HCT116 (cell line): ENCODE results near the gene DCUN1D2. TPM values are rescaled to one million over a fixed set of nuclear protein-coding genes. Genes with fewer than 3 reads are reported as not detected.

Experiments
- ATAC-seq: fragments of 200-7000 bp; cut with Tn5 transposase; 2 replicates; pipeline ENCODE4 v1.9.1; 2020; ENCODE audit warnings: mild to moderate bottlenecking, moderate library complexity
- BruUV-seq: library from RNA; stranded (reverse); fragments of 400-500 nt; replicated peaks from 2 replicates; lab custom pipeline; 2021; lab: Mats Ljungman, UMichigan
- CTCF ChIA-PET: fragments of 300-600 bp; sonication (Branson Sonifier 250); formaldehyde crosslinking; loops from one replicate; lab custom pipeline; 2021; ENCODE audit warnings: antibody characterized with exemption; lab: Charles Lee
- POLR2A ChIA-PET: fragments of 300-600, 350-600 bp; sonication (Branson Sonifier 250); formaldehyde crosslinking; loops from one replicate; lab custom pipeline; 2021; ENCODE audit warnings: antibody characterized with exemption; lab: Charles Lee
- RAD21 ChIA-PET, 2 experiments: fragments of 300-600 bp; sonication (Branson Sonifier 250); formaldehyde crosslinking; loops; one replicate each; lab custom pipeline; 2023; ENCODE audit warnings: low total read pairs in 2 of 2; ENCODE audit not compliant: uncharacterized antibody in 2 of 2, unreplicated experiment in 2 of 2, low non-redundant PET in 1 of 2; lab: Charles Lee
- DNase-seq: peaks from one replicate; pipeline ENCODE4 v3.0.0-alpha.2; 2010; ENCODE audit warnings: low read depth, low spot score
- H2AFZ ChIP-seq: fragments of 200-600 bp; shearing (Covaris generic), sonication (generic); 2 replicates; pipeline ENCODE4 v1.6.1; 2017; ENCODE audit warnings: low read depth, mixed run types, mixed read lengths, antibody characterized with exemption, low read length; ENCODE audit not compliant: poor library complexity, severe bottlenecking
- H3K27ac ChIP-seq: 2 replicates; pipeline ENCODE4 v1.5.1; 2012; ENCODE audit warnings: low read depth, low read length
- H3K27me3 ChIP-seq: fragments of 200-600 bp; sonication (generic); 2 replicates; pipeline ENCODE4 v1.6.1; 2016; ENCODE audit warnings: mixed run types, low read length, mixed read lengths; ENCODE audit not compliant: insufficient read depth
- H3K36me3 ChIP-seq, 2 experiments: fragments of 200-500 bp in 1 of 2; fragments of 200-600 bp in 1 of 2; sonication (Bioruptor generic) in 1 of 2; sonication (generic) in 1 of 2; 2 replicates each; pipeline versions ENCODE4 v1.5.1 to v1.6.1; 2014 to 2016; ENCODE audit warnings: low read length in 2 of 2, inconsistent platforms in 1 of 2, mixed read lengths in 1 of 2, mixed run types in 1 of 2; ENCODE audit not compliant: insufficient read depth in 2 of 2, control insufficient read depth in 1 of 2
- H3K4me1 ChIP-seq, 2 experiments: fragments of 200-600 bp in 1 of 2; sonication (generic) in 1 of 2; 2 replicates each; pipeline versions ENCODE4 v1.5.1 to v1.6.1; 2012 to 2017; ENCODE audit warnings: low read length in 2 of 2, inconsistent platforms in 1 of 2, mild to moderate bottlenecking in 1 of 2, mixed read lengths in 1 of 2, mixed run types in 1 of 2, moderate library complexity in 1 of 2; ENCODE audit not compliant: insufficient read depth in 2 of 2, control insufficient read depth in 1 of 2
- H3K4me2 ChIP-seq: fragments of 200-600 bp; sonication (generic); 2 replicates; pipeline ENCODE4 v1.6.1; 2017; ENCODE audit warnings: mixed run types, low read length, mixed read lengths
- H3K4me3 ChIP-seq, 2 experiments: fragments of 200-600 bp in 1 of 2; sonication (generic) in 1 of 2; replicated peaks in 1 of 2; 2 replicates each; pipeline ENCODE4 v1.5.1; 2011 to 2016; ENCODE audit warnings: low read length in 2 of 2, control low read depth in 1 of 2, low read depth in 1 of 2, mild to moderate bottlenecking in 1 of 2, mixed read lengths in 1 of 2, mixed run types in 1 of 2
- H3K79me2 ChIP-seq: fragments of 200-600 bp; sonication (generic); 2 replicates; pipeline ENCODE4 v1.6.1; 2017; ENCODE audit warnings: mild to moderate bottlenecking, mixed run types, low read length, moderate library complexity, mixed read lengths; ENCODE audit not compliant: insufficient read depth
- H3K9ac ChIP-seq: fragments of 200-600 bp; sonication (generic); 2 replicates; pipeline ENCODE4 v1.6.1; 2016; ENCODE audit warnings: low read length, mixed read lengths
- H3K9me2 ChIP-seq: fragments of 200-600 bp; sonication (generic), shearing (Covaris generic); 2 replicates; pipeline ENCODE4 v1.6.1; 2017; ENCODE audit warnings: mixed run types, mild to moderate bottlenecking, moderate library complexity; ENCODE audit not compliant: insufficient read depth
- H3K9me3 ChIP-seq, 2 experiments: fragments of 200-500 bp in 1 of 2; fragments of 200-600 bp in 1 of 2; sonication (Bioruptor generic) in 1 of 2; sonication (generic) in 1 of 2; 2 replicates each; pipeline ENCODE4 v1.6.1; 2014 to 2017; ENCODE audit warnings: low read length in 2 of 2, mixed read lengths in 2 of 2, inconsistent platforms in 1 of 2, low read depth in 1 of 2, mild to moderate bottlenecking in 1 of 2, mixed run types in 1 of 2, moderate library complexity in 1 of 2; ENCODE audit not compliant: control insufficient read depth in 1 of 2, insufficient read depth in 1 of 2
- H4K20me1 ChIP-seq: fragments of 200-600 bp; sonication (generic), shearing (Covaris generic); 2 replicates; pipeline ENCODE4 v1.6.1; 2017; ENCODE audit warnings: mixed run types, mild to moderate bottlenecking, moderate library complexity; ENCODE audit not compliant: insufficient read depth
- EGR1 ChIP-seq: IDR thresholded peaks from 2 replicates; pipeline ENCODE4 v1.6.1; 2012; ENCODE audit warnings: low read depth
- ELF1 ChIP-seq: IDR thresholded peaks from 2 replicates; pipeline ENCODE4 v1.6.1; 2012; ENCODE audit warnings: low read depth, borderline replicate concordance
- EZH2phosphoT487 ChIP-seq: fragments of 200-600 bp; IDR thresholded peaks from 2 replicates; pipeline ENCODE4 v1.6.1; 2018; ENCODE audit warnings: antibody characterized with exemption, borderline replicate concordance
- FOSL1 ChIP-seq: IDR thresholded peaks from 2 replicates; pipeline ENCODE4 v1.6.1; 2012; ENCODE audit warnings: low read depth
- RAD21 ChIP-seq: IDR thresholded peaks from 2 replicates; pipeline ENCODE4 v1.6.1; 2012; ENCODE audit warnings: low read depth, mild to moderate bottlenecking
- TCF7L2 ChIP-seq: IDR thresholded peaks from 2 replicates; pipeline ENCODE4 v1.7.0; 2011; ENCODE audit warnings: borderline replicate concordance, inconsistent platforms; ENCODE audit not compliant: insufficient read depth, insufficient read length; ENCODE audit errors: extremely low read depth
- ZFX ChIP-seq: fragments of 450-650 bp; IDR thresholded peaks from 2 replicates; pipeline ENCODE4 v1.6.1; 2017
- ZNF274 ChIP-seq: fragments of 200-500 bp; sonication (Bioruptor generic); IDR thresholded peaks from 2 replicates; pipeline ENCODE4 v1.6.1; 2014; ENCODE audit warnings: mild to moderate bottlenecking, low read depth, low read length, inconsistent platforms
- intact Hi-C: fragments of 100-400 bp; cut with micrococcal nuclease; formaldehyde crosslinking; loops from 2 replicates; pipeline ENCODE4 v1.10.0; 2022
- total RNA-seq: library from RNA; stranded (reverse); gene quantifications from one replicate; pipeline ENCODE4 v1.2.1, GENCODE V29; 2021; ENCODE audit not compliant: unreplicated experiment
- TF ChIP-seq, protein P1 (sequence below): IDR thresholded peaks from 2 replicates; pipeline ENCODE4 v1.6.1; 2011; ENCODE audit warnings: mild to moderate bottlenecking, low read length, moderate library complexity; ENCODE audit not compliant: insufficient replicate concordance; ENCODE audit errors: extremely low read depth
- TF ChIP-seq, protein P2 (sequence below): IDR thresholded peaks from 2 replicates; pipeline ENCODE4 v1.6.1; 2012
- TF ChIP-seq, protein P3 (sequence below), 3 experiments: fragments of 200-600 bp in 1 of 3; sonication (generic) in 1 of 3; IDR thresholded peaks in 2 of 3; conservative IDR thresholded peaks in 1 of 3; 2 replicates each; pipeline ENCODE4 v1.5.1; 2012 to 2017; ENCODE audit warnings: low read depth in 2 of 3, low read length in 2 of 3, antibody characterized with exemption in 1 of 3, borderline replicate concordance in 1 of 3, control low read depth in 1 of 3, mild to moderate bottlenecking in 1 of 3, mixed read lengths in 1 of 3, mixed run types in 1 of 3, moderate library complexity in 1 of 3; ENCODE audit not compliant: insufficient read depth in 1 of 3

The DCUN1D2 gene
- total RNA-seq, 1 experiment from 2014 or later: 25.4 TPM

DNA sequence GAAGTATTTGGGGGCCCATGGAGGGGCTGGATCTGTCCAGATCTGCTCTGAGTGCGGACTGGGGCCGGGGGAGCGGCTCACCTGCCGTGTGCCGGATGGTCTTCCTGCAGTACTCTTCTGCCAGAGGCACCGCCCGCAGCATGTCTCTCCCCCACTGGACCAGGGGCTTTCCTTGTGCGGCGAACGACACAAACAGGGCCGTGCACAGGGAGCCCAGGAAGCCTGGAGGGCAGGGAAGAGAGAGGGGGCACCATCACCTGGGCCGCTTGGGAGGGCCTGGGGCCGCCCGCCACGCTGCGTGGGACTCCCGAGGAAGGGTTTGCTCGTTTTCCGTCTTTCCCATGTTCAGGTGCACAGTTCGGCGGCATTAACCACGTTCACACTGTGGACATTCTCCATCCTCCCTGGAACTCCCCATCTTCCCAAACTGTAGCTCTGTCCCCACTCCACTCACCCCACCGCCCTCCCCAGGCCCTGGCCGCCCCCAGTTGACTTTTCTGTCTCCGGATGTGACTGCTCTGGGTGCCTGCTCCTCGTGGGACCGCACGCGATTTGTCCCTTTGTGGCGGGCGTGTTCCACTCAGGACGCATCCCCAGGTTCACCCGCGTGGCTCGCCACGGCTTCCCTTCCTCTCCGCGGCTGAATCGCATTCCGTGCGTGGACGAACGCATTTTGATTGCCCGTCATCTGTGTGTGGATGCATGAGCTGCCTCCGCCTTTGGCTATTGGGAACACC, 61.5 kb downstream of the DCUN1D2 start:
- intact Hi-C loops: no loop called here
- ChIA-PET CTCF (no interaction called here), POLR2A (no interaction called here), RAD21 (no interaction called here)
- TF ChIP-seq ZNF274 (no peak), TCF7L2 (no peak), FOSL1 (no peak), EZH2phosphoT487 (no peak), ZFX (no peak), EGR1 (no peak), RAD21 (no peak), ELF1 (no peak)
- TF ChIP-seq, protein P1, sequence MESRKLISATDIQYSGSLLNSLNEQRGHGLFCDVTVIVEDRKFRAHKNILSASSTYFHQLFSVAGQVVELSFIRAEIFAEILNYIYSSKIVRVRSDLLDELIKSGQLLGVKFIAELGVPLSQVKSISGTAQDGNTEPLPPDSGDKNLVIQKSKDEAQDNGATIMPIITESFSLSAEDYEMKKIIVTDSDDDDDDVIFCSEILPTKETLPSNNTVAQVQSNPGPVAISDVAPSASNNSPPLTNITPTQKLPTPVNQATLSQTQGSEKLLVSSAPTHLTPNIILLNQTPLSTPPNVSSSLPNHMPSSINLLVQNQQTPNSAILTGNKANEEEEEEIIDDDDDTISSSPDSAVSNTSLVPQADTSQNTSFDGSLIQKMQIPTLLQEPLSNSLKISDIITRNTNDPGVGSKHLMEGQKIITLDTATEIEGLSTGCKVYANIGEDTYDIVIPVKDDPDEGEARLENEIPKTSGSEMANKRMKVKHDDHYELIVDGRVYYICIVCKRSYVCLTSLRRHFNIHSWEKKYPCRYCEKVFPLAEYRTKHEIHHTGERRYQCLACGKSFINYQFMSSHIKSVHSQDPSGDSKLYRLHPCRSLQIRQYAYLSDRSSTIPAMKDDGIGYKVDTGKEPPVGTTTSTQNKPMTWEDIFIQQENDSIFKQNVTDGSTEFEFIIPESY: no peak
- TF ChIP-seq, protein P2, sequence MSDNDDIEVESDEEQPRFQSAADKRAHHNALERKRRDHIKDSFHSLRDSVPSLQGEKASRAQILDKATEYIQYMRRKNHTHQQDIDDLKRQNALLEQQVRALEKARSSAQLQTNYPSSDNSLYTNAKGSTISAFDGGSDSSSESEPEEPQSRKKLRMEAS: no peak
- TF ChIP-seq, protein P3, sequence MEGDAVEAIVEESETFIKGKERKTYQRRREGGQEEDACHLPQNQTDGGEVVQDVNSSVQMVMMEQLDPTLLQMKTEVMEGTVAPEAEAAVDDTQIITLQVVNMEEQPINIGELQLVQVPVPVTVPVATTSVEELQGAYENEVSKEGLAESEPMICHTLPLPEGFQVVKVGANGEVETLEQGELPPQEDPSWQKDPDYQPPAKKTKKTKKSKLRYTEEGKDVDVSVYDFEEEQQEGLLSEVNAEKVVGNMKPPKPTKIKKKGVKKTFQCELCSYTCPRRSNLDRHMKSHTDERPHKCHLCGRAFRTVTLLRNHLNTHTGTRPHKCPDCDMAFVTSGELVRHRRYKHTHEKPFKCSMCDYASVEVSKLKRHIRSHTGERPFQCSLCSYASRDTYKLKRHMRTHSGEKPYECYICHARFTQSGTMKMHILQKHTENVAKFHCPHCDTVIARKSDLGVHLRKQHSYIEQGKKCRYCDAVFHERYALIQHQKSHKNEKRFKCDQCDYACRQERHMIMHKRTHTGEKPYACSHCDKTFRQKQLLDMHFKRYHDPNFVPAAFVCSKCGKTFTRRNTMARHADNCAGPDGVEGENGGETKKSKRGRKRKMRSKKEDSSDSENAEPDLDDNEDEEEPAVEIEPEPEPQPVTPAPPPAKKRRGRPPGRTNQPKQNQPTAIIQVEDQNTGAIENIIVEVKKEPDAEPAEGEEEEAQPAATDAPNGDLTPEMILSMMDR (IDR thresholded peaks at IDR 0.05 in 2 of 3, conservative IDR thresholded peaks at IDR 0.05 in 1 of 3; ENCODE audit: borderline replicate concordance in 1 of 3, insufficient read depth in 1 of 3, low read depth in 2 of 3, low read length in 2 of 3): no peak
- no peaks in the 10 kb centered on the region for H3K27me3 ChIP-seq
- no TSS peak for BruUV-seq
- H3K27ac ChIP-seq: no peak overlapping the region
- H4K20me1 ChIP-seq: no peaks in the 10 kb centered on the region
- DNase-seq: no peak
- no peak overlapping the region for H3K4me3 ChIP-seq
- H2AFZ ChIP-seq: no peak overlapping the region
- H3K9ac ChIP-seq: no peak overlapping the region
- H3K4me1 ChIP-seq: no peaks in the 10 kb centered on the region
- no peak overlapping the region for H3K4me2 ChIP-seq
- H3K9me2 ChIP-seq: no peaks in the 10 kb centered on the region
- H3K9me3 ChIP-seq: no peaks in the 10 kb centered on the region
- no peaks in the 10 kb centered on the region for H3K36me3 ChIP-seq
- ATAC-seq: no peak
- no peaks in the 10 kb centered on the region for H3K79me2 ChIP-seq
